DOHH2 (cell line): ENCODE data around the gene PRR16.

ENCODE experiments used
- H3F3A ChIP-seq: fragments of 200-600 bp; sonication (generic), shearing (Covaris generic); 2 replicates; pipeline ENCODE4 v1.6.0; 2016; ENCODE audit warnings: antibody characterized with exemption, mild to moderate bottlenecking; ENCODE audit not compliant: control insufficient read depth, insufficient read depth
- H3K27ac ChIP-seq: fragments of 200-600 bp; sonication (generic); 2 replicates; pipeline ENCODE4 v1.5.1; 2014; ENCODE audit warnings: low read depth, mild to moderate bottlenecking, low read length, moderate library complexity
- H3K27me3 ChIP-seq: fragments of 200-600 bp; sonication (generic); 2 replicates; pipeline ENCODE4 v1.6.1; 2014; ENCODE audit warnings: mild to moderate bottlenecking, low read length, mixed read lengths; ENCODE audit not compliant: control insufficient read depth
- H3K36me3 ChIP-seq: fragments of 200-600 bp; sonication (generic); 2 replicates; pipeline ENCODE4 v1.6.1; 2014; ENCODE audit warnings: mild to moderate bottlenecking, low read length, moderate library complexity, mixed read lengths; ENCODE audit not compliant: control insufficient read depth
- H3K4me1 ChIP-seq: fragments of 200-600 bp; sonication (generic); 2 replicates; pipeline ENCODE4 v1.6.1; 2014; ENCODE audit warnings: mild to moderate bottlenecking, low read length, mixed read lengths; ENCODE audit not compliant: control insufficient read depth
- H3K4me2 ChIP-seq: fragments of 200-600 bp; sonication (generic); 2 replicates; pipeline ENCODE4 v1.6.0; 2014; ENCODE audit warnings: mild to moderate bottlenecking, low read length, moderate library complexity
- H3K4me3 ChIP-seq: fragments of 200-600 bp; sonication (generic); 2 replicates; pipeline ENCODE4 v1.5.1; 2014; ENCODE audit warnings: mild to moderate bottlenecking, low read length, mixed read lengths
- H3K79me2 ChIP-seq: fragments of 200-600 bp; sonication (generic); 2 replicates; pipeline ENCODE4 v1.6.1; 2014; ENCODE audit warnings: mild to moderate bottlenecking, low read length, mixed read lengths; ENCODE audit not compliant: control insufficient read depth
- H3K9me2 ChIP-seq: fragments of 200-600 bp; sonication (generic); replicated peaks from 2 replicates; pipeline ENCODE4 v1.6.1; 2014; ENCODE audit warnings: mild to moderate bottlenecking, low read length, mixed read lengths; ENCODE audit not compliant: control insufficient read depth
- H3K9me3 ChIP-seq: fragments of 200-600 bp; sonication (generic); 2 replicates; pipeline ENCODE4 v1.6.1; 2014; ENCODE audit warnings: antibody characterized with exemption, low read length, mixed read lengths; ENCODE audit not compliant: control insufficient read depth, insufficient read depth
- H4K20me1 ChIP-seq: fragments of 200-600 bp; sonication (generic); 2 replicates; pipeline ENCODE4 v1.6.0; 2014; ENCODE audit warnings: low read depth, mild to moderate bottlenecking, antibody characterized with exemption, low read length, moderate library complexity; ENCODE audit not compliant: control insufficient read depth, insufficient read depth
- CTCF ChIP-seq: fragments of 200-600 bp; sonication (generic); IDR thresholded peaks from one replicate; pipeline ENCODE4 v1.5.1; 2014; ENCODE audit warnings: antibody characterized with exemption, mild to moderate bottlenecking, low read depth, low read length; ENCODE audit not compliant: poor library complexity, severe bottlenecking
- EZH2phosphoT487 ChIP-seq: fragments of 200-600 bp; sonication (generic); IDR thresholded peaks from 2 replicates; pipeline ENCODE4 v1.6.1; 2017; ENCODE audit warnings: borderline replicate concordance, mild to moderate bottlenecking, antibody characterized with exemption, low read length, moderate library complexity, mixed read lengths

PRR16 gene

GRCh38 chr5:120552638-120553037, 88.5 kb downstream of the PRR16 start:
- Histone ChIP-seq H3K9me3 (no peaks in the 10 kb centered on the region), H3K27ac (no peak overlapping the region), H4K20me1 (no peaks in the 10 kb centered on the region), H3K27me3 (no peaks in the 10 kb centered on the region), H3K79me2 (no peaks in the 10 kb centered on the region), H3K4me3 (no peak overlapping the region), H3K36me3 (no peaks in the 10 kb centered on the region), H3K9me2 (no peaks in the 10 kb centered on the region), H3K4me1 (no peaks in the 10 kb centered on the region), H3K4me2 (no peak overlapping the region), H3F3A (no peaks in the 10 kb centered on the region)
- TF ChIP-seq CTCF (no peak), EZH2phosphoT487 (no peak)

- Histone ChIP-seq H3K79me2 (no peaks in the 10 kb centered on the region), H3K4me2 (no peak overlapping the region), H3K27ac (no peak overlapping the region), H3K9me3 (no peaks in the 10 kb centered on the region), H3K4me1 (no peaks in the 10 kb centered on the region), H3K36me3 (no peaks in the 10 kb centered on the region), H3F3A (no peaks in the 10 kb centered on the region), H3K4me3 (no peak overlapping the region), H3K27me3 (no peaks in the 10 kb centered on the region), H4K20me1 (no peaks in the 10 kb centered on the region), H3K9me2 (no peaks in the 10 kb centered on the region)
- TF ChIP-seq EZH2phosphoT487 (no peak), CTCF (no peak)
These were observed 91.2 kb downstream of the PRR16 start for GRCh38 chr5:120555345-120555744.

GRCh38 chr5:120564013-120564412, 99.9 kb downstream of the PRR16 start:
- Histone ChIP-seq H3F3A (no peaks in the 10 kb centered on the region), H4K20me1 (no peaks in the 10 kb centered on the region), H3K27ac (no peak overlapping the region), H3K4me1 (no peaks in the 10 kb centered on the region), H3K4me3 (no peak overlapping the region), H3K27me3 (no peaks in the 10 kb centered on the region), H3K36me3 (no peaks in the 10 kb centered on the region), H3K79me2 (no peaks in the 10 kb centered on the region), H3K9me3 (no peaks in the 10 kb centered on the region), H3K9me2 (no peaks in the 10 kb centered on the region), H3K4me2 (no peak overlapping the region)
- TF ChIP-seq EZH2phosphoT487 (no peak), CTCF (no peak)

GRCh38 chr5:120567066-120567465, 103.0 kb downstream of the PRR16 start:
- Histone ChIP-seq H3K27me3 (no peaks in the 10 kb centered on the region), H3K79me2 (no peaks in the 10 kb centered on the region), H3K4me2 (no peak overlapping the region), H3F3A (no peaks in the 10 kb centered on the region), H3K27ac (no peak overlapping the region), H3K9me3 (no peaks in the 10 kb centered on the region), H4K20me1 (no peaks in the 10 kb centered on the region), H3K9me2 (no peaks in the 10 kb centered on the region), H3K36me3 (no peaks in the 10 kb centered on the region), H3K4me1 (no peaks in the 10 kb centered on the region), H3K4me3 (no peak overlapping the region)
- TF ChIP-seq EZH2phosphoT487: no peak
- no peak for TF ChIP-seq CTCF
